Naive thymus-derived CD8-positive, alpha-beta T cell (primary cell): ENCODE results near the gene TNFRSF19. TPM values are rescaled to one million over a fixed set of nuclear protein-coding genes. Genes with fewer than 3 reads are reported as not detected.
A peak's percentile ranks its signal among the peaks of the same experiment; 100 is the strongest.
"Not testable (repeated sequence)": the region's sequence is repeated elsewhere in the genome, so short reads cannot be mapped to it uniquely, and the experiment has no call there.

Experiments used
- ATAC-seq, 2 donors: fragments of 150-1000 bp; cut with Tn5 transposase in 1 of 2; sonication (Bioruptor Pico), chemical (Tn5 transposase) in 1 of 2; 1 replicate in 1 of 2; 2 replicates in 1 of 2; pipeline ENCODE4 v1.10.0; 2021; ENCODE audit warnings: mild to moderate bottlenecking in 2 of 2, moderate library complexity in 2 of 2
- POLR2A ChIA-PET: fragments of 350-600 bp; sonication (Branson Sonifier 250); formaldehyde crosslinking; loops from one replicate; lab custom pipeline; 2021; ENCODE audit warnings: antibody characterized with exemption; lab: Charles Lee
- DNase-seq, 10 donors: peaks; one replicate each; pipeline versions ENCODE4 v3.0.0 to v3.0.0-alpha.2; 2020 to 2022
- H3K27ac Mint-ChIP-seq, 10 donors: one replicate each; pipeline ENCODE4 v1.8.0; 2020 to 2022; ENCODE audit warnings: mild to moderate bottlenecking in 10 of 10, mixed read lengths in 10 of 10, moderate library complexity in 4 of 10, inconsistent platforms in 1 of 10
- H3K27me3 Mint-ChIP-seq, 5 donors: one replicate each; pipeline ENCODE4 v1.8.0; 2021 to 2022; ENCODE audit warnings: mixed read lengths in 5 of 5
- H3K36me3 Mint-ChIP-seq, 3 donors: one replicate each; pipeline ENCODE4 v1.8.0; 2020 to 2022; ENCODE audit warnings: mixed read lengths in 3 of 3, mild to moderate bottlenecking in 2 of 3, inconsistent platforms in 1 of 3
- H3K4me1 Mint-ChIP-seq, 4 donors: one replicate each; pipeline ENCODE4 v1.8.0; 2021 to 2022; ENCODE audit warnings: mixed read lengths in 4 of 4
- H3K4me3 Mint-ChIP-seq, 10 donors: one replicate each; pipeline ENCODE4 v1.8.0; 2020 to 2022; ENCODE audit warnings: mild to moderate bottlenecking in 10 of 10, mixed read lengths in 10 of 10, moderate library complexity in 6 of 10, inconsistent platforms in 1 of 10
- H3K9me3 Mint-ChIP-seq, 9 donors: one replicate each; pipeline ENCODE4 v1.8.0; 2020 to 2022; ENCODE audit warnings: mixed read lengths in 9 of 9, mild to moderate bottlenecking in 3 of 9, inconsistent platforms in 1 of 9, moderate library complexity in 1 of 9
- polyA plus RNA-seq, 3 donors: library from polyadenylated mRNA; unstranded; fragments of 300-500 nt; fragmentation: Illumina TruSeq; gene quantifications; one replicate each; pipeline ENCODE4 v1.2.3, GENCODE V29; 2021
- total RNA-seq, 8 experiments: library from RNA in 2 of 8; stranded (reverse) in 2 of 8; gene quantifications; one replicate each; pipeline ENCODE4 v1.2.3 and lab custom pipeline; 2021 to 2026

The TNFRSF19 gene
- total and polyA plus RNA-seq, 5 experiments from 2014 or later: 0.16 TPM; not detected in 4

DNA sequence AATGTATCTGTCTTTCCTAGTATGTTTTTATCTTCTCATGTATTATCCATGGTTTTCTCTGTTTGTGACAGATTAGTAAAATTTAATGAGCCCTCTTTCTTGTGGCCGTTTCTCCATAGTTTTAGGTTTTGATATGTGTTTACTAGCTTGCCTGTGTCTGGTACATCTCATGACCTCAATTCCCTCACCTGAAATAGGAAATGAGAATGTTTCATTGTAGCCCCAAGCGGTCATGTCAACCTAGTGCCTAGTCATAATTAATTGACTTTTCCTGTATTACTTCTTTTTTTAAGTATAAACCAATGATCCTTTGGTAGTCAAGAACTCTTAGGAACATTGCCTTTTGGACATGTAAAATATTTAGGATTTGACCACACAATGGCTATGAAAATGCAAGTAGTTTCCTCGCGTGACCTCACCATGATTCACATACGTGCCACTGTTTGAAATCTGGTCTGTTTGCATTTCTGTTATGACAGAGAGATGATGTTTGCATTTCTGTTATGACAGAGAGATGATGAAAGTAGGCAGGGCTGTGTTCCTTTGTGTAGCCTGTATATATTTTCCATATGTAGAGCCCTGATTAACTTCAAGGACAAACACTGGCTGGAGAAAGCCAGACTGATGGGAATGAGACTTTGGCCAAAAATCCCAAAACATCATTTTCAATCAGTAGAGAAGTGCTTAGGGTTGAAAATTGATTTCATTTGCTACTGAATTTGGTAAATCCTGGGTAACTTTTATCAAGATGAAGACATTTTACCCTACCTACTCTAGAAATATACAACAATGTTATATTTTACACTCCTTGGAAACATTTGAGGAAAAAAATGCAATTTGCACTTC is 104.8 kb downstream of the TNFRSF19 start:
- no peak for DNase-seq
- peaks cover 0 to 9% (median 1%) of the 10 kb centered on the region in 5 donors for H3K27me3 Mint-ChIP-seq
- no peak overlapping the region for H3K27ac Mint-ChIP-seq
- no peaks in the 10 kb centered on the region for H3K36me3 Mint-ChIP-seq
- no peak for ATAC-seq
- peaks cover 3 to 10% (median 7%) of the 10 kb centered on the region in 4 donors for H3K4me1 Mint-ChIP-seq
- no peaks in the 10 kb centered on the region for H3K9me3 Mint-ChIP-seq
- no peak overlapping the region for H3K4me3 Mint-ChIP-seq
- POLR2A ChIA-PET: no interaction called here

DNA sequence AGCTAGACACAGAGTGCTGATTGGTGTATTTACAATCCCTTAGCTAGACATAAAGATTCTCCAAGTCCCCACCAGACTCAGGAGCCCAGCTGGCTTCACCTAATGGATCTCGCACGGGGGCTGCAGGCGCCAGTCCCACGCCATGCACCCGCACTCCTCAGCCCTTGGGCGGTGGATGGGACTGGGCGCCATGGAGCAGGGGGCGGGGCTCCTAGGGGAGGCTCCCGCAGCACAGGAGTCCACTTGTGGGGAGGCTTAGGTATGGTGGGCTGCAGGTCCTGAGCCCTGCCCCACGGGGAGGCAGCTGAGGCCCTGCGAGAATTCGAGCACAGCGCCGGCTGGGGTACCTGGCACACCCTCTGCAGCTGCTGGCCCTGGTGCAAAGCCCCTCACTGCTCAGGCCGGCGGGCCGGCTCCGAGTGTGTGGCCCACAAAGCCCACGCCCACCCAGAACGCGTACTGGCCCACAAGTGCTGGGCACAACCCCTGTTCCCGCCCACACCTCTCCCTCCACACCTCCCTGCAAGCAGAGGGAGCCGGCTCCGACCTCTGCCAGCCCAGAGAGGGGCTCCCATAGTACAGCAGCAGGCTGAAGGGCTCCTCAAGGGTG is 107.6 kb downstream of the TNFRSF19 start:
- H3K27ac Mint-ChIP-seq, ATAC-seq, H3K4me3 Mint-ChIP-seq, POLR2A ChIA-PET, H3K36me3 Mint-ChIP-seq, H3K4me1 Mint-ChIP-seq, H3K9me3 Mint-ChIP-seq, H3K27me3 Mint-ChIP-seq, DNase-seq: not testable (repeated sequence)

GRCh38 chr13:23678795-23679194 is 108.6 kb downstream of the TNFRSF19 start:
- H3K27ac Mint-ChIP-seq: no peak overlapping the region

DNA sequence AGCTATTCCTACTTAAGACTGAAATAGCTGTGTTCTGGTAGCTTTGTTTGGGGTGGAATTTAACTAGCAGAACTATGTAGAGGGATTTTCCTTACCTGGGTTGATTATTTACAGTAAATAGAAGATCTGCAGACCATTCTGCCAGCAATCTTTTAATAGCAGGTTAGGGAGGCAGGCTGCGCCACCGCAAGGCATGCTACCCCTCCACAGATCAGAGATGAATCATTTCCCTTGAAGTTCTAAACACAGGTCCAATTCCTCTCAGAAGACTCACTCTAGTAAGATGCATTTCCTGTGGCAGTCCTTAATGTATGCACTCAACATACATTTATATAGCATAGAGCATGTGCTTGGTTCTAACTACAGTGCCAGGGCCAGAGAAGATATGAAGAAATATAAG is 109.0 kb downstream of the TNFRSF19 start:
- Mint-ChIP-seq H3K4me3 (no peak overlapping the region), H3K27ac (peak overlapping the region in 1 of 10 donors; percentile 8)
- ATAC-seq: peak; percentile 45 to 59

More at GRCh38 chr13:23678795-23679194, 108.6 kb downstream of the TNFRSF19 start:
- H3K4me3 Mint-ChIP-seq: no peak overlapping the region
- peaks cover 0 to 2% (median 0%) of the 10 kb centered on the region in 3 donors for H3K36me3 Mint-ChIP-seq
- peaks cover 0 to 12% (median under 1%) of the 10 kb centered on the region in 9 donors for H3K9me3 Mint-ChIP-seq
- H3K27me3 Mint-ChIP-seq: peaks cover 0 to 10% (median 3%) of the 10 kb centered on the region in 5 donors
- DNase-seq (no peak), ATAC-seq (no peak)
- peaks cover 3 to 10% (median 7%) of the 10 kb centered on the region in 4 donors for H3K4me1 Mint-ChIP-seq
- POLR2A ChIA-PET: no interaction called here

GRCh38 chr13:23680845-23681669 is 110.8 kb downstream of the TNFRSF19 start:
- peaks cover 0 to 25% (median 7%) of the 10 kb centered on the region in 9 donors for H3K9me3 Mint-ChIP-seq
- peaks cover 3 to 10% (median 7%) of the 10 kb centered on the region in 4 donors for H3K4me1 Mint-ChIP-seq
- peaks cover 0 to 3% (median 0%) of the 10 kb centered on the region in 3 donors for H3K36me3 Mint-ChIP-seq
- POLR2A ChIA-PET: no interaction called here
- H3K27me3 Mint-ChIP-seq: peaks cover 0 to 10% (median 1%) of the 10 kb centered on the region in 5 donors
- no peak overlapping the region for H3K4me3 Mint-ChIP-seq
- ATAC-seq (no peak), DNase-seq (no peak)
- H3K27ac Mint-ChIP-seq: no peak overlapping the region

More for the DNA sequence above, 109.0 kb downstream of the TNFRSF19 start:
- H3K4me1 Mint-ChIP-seq: peaks cover 3 to 10% (median 7%) of the 10 kb centered on the region in 4 donors
- peak in 1 of 10 donors; percentile 7 for DNase-seq
- POLR2A ChIA-PET: no interaction called here
- peaks cover 0 to 17% (median 4%) of the 10 kb centered on the region in 9 donors for H3K9me3 Mint-ChIP-seq
- H3K27me3 Mint-ChIP-seq: peaks cover 0 to 10% (median 4%) of the 10 kb centered on the region in 5 donors
- peaks cover 0 to 3% (median 0%) of the 10 kb centered on the region in 3 donors for H3K36me3 Mint-ChIP-seq

DNA sequence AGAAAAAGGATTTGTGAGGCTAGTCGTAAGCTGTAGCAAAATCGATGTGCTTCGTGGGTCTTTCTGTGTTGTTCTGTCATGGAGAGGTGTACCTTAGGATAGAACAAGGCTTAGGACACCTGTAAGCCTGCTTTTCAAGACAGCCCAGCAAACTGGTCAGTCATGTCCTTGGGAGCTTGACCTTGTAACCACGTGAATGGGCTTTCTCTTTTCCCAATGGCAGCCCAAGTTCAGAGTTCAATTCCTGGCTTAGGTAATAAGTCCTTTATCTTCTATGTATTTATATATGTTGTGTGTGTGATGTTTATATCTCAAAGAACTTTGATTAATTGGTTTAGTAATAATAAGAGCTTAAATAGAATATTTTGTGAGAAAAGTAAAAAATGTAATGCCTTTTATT is 112.9 kb downstream of the TNFRSF19 start:
- POLR2A ChIA-PET: no interaction called here
- no peak overlapping the region for H3K4me3 Mint-ChIP-seq
- H3K36me3 Mint-ChIP-seq: peaks cover 0 to 3% (median 0%) of the 10 kb centered on the region in 3 donors
- peaks cover 0 to 25% (median 7%) of the 10 kb centered on the region in 9 donors for H3K9me3 Mint-ChIP-seq
- ATAC-seq: no peak
- no peak for DNase-seq
- no peak overlapping the region for H3K27ac Mint-ChIP-seq
- peaks cover 0 to 5% (median 1%) of the 10 kb centered on the region in 5 donors for H3K27me3 Mint-ChIP-seq
- peaks cover 3 to 10% (median 7%) of the 10 kb centered on the region in 4 donors for H3K4me1 Mint-ChIP-seq

- no peak for DNase-seq
- H3K4me1 Mint-ChIP-seq: peaks cover 0 to under 1% (median under 1%) of the 10 kb centered on the region in 4 donors
- H3K9me3 Mint-ChIP-seq: peaks cover 0 to 25% (median 7%) of the 10 kb centered on the region in 9 donors
Observed at GRCh38 chr13:23684647-23685046, 114.4 kb downstream of the TNFRSF19 start.

GRCh38 chr13:23685416-23685815 is 115.2 kb downstream of the TNFRSF19 start:
- DNase-seq (no peak), ATAC-seq (no peak)
- Mint-ChIP-seq H3K4me3 (no peak overlapping the region), H3K9me3 (peaks cover 0 to 25% (median 7%) of the 10 kb centered on the region in 9 donors), H3K27me3 (peaks cover 0 to 5% (median 1%) of the 10 kb centered on the region in 5 donors), H3K27ac (no peak overlapping the region), H3K36me3 (peaks cover 0 to 3% (median 0%) of the 10 kb centered on the region in 3 donors), H3K4me1 (no peaks in the 10 kb centered on the region)
- POLR2A ChIA-PET: no interaction called here

More at GRCh38 chr13:23684647-23685046, 114.4 kb downstream of the TNFRSF19 start:
- Mint-ChIP-seq H3K27ac (no peak overlapping the region), H3K36me3 (peaks cover 0 to 3% (median 0%) of the 10 kb centered on the region in 3 donors), H3K27me3 (peaks cover 0 to 5% (median 1%) of the 10 kb centered on the region in 5 donors), H3K4me3 (no peak overlapping the region)
- ATAC-seq: no peak
- POLR2A ChIA-PET: no interaction called here

DNA sequence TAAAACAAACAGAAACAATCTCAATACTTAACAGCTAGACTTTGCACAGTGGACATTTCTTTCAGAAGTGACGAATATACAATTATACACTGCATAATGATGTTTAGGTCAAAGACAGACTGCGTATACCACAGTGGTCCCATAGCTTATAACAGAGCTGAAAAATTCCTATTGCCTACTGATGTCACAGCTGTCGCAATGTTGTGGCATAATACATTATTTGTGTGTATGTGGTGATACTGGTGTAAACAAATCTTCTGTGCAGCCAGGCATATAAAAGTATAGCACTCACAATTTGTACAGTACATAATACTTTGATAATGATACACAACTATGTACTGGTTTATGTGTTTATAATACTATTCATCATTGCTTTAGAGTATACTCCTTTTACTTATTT is 116.7 kb downstream of the TNFRSF19 start:
- no peak overlapping the region for H3K27ac Mint-ChIP-seq
- H3K4me3 Mint-ChIP-seq: no peak overlapping the region
- peaks cover 0 to 25% (median 7%) of the 10 kb centered on the region in 9 donors for H3K9me3 Mint-ChIP-seq
- H3K4me1 Mint-ChIP-seq: no peaks in the 10 kb centered on the region
- H3K27me3 Mint-ChIP-seq: peaks cover 0 to 2% (median 0%) of the 10 kb centered on the region in 5 donors
- no peak for ATAC-seq
- no peak for DNase-seq
- POLR2A ChIA-PET: no interaction called here
- peaks cover 0 to 3% (median 0%) of the 10 kb centered on the region in 3 donors for H3K36me3 Mint-ChIP-seq

GRCh38 chr13:23687614-23688013 is 117.4 kb downstream of the TNFRSF19 start:
- ATAC-seq: no peak
- Mint-ChIP-seq H3K4me1 (no peaks in the 10 kb centered on the region), H3K9me3 (peaks cover 0 to 25% (median 7%) of the 10 kb centered on the region in 9 donors), H3K27me3 (peaks cover 0 to 2% (median 0%) of the 10 kb centered on the region in 5 donors), H3K36me3 (peaks cover 0 to 3% (median 0%) of the 10 kb centered on the region in 3 donors), H3K4me3 (no peak overlapping the region), H3K27ac (no peak overlapping the region)
- DNase-seq: no peak
- POLR2A ChIA-PET: interaction anchor here (0.6 kb wide), 1 partner anchor 225 kb away, joined by 3 read pairs; no protein-coding TSS in a partner anchor

GRCh38 chr13:23688336-23688735 is 118.1 kb downstream of the TNFRSF19 start:
- POLR2A ChIA-PET: interaction anchor here (0.6 kb wide), 1 partner anchor 226 kb away, joined by 3 read pairs; no protein-coding TSS in a partner anchor
- peaks cover 0 to 2% (median 0%) of the 10 kb centered on the region in 3 donors for H3K36me3 Mint-ChIP-seq
- ATAC-seq (no peak), DNase-seq (no peak)
- H3K9me3 Mint-ChIP-seq: peaks cover 0 to 22% (median 7%) of the 10 kb centered on the region in 9 donors
- no peak overlapping the region for H3K27ac Mint-ChIP-seq
- H3K4me3 Mint-ChIP-seq: no peak overlapping the region
- H3K4me1 Mint-ChIP-seq: no peaks in the 10 kb centered on the region
- H3K27me3 Mint-ChIP-seq: peaks cover 0 to 1% (median 0%) of the 10 kb centered on the region in 5 donors

DNA sequence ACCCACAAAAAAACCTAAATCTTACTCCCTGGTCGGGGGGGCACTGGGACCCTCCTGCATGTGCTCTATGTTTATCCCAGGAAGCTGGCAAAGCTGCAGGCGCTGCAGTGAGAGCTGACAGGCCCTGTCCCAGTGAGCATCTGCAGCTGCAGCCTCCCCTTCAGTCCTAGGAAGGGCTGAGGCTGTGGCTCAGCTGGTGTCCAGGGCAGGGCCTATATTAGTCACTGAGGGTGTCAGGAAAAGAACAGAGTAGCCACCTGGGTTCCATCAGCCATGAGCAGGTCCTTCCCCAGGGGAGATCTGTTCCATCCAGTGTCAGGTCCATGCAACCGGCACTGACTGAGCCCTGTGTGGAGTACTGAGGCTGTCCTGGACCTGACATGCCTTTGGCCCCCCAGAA is 120.5 kb downstream of the TNFRSF19 start:
- ATAC-seq: no peak

More for the DNA sequence above, 120.5 kb downstream of the TNFRSF19 start:
- Mint-ChIP-seq H3K4me3 (no peak overlapping the region), H3K9me3 (peaks cover 0 to 3% (median 0%) of the 10 kb centered on the region in 9 donors), H3K27me3 (no peaks in the 10 kb centered on the region), H3K36me3 (no peaks in the 10 kb centered on the region), H3K4me1 (peaks cover under 1 to 7% (median 2%) of the 10 kb centered on the region in 4 donors), H3K27ac (no peak overlapping the region)
- DNase-seq: no peak
- POLR2A ChIA-PET: no interaction called here
